Hippocampal formation (tissue), 2 donors: ENCODE data around the gene COL18A1.
"Not testable (repeated sequence)": the region's sequence is repeated elsewhere in the genome, so short reads cannot be mapped to it uniquely, and the experiment has no call there.

Source experiments
- DNase-seq, 2 donors: peaks; one replicate each; lab custom pipeline; 2025; lab: John Stamatoyannopoulos, UW

Gene COL18A1

GRCh38 chr21:45427331-45428271 lies 22.6 kb downstream of the COL18A1 start:
- no peak for DNase-seq

GRCh38 chr21:45428534-45428933 lies 23.6 kb downstream of the COL18A1 start:
- no peak for DNase-seq

- no peak for DNase-seq
Observed at GRCh38 chr21:45429221-45430175, 24.5 kb downstream of the COL18A1 start.

DNA sequence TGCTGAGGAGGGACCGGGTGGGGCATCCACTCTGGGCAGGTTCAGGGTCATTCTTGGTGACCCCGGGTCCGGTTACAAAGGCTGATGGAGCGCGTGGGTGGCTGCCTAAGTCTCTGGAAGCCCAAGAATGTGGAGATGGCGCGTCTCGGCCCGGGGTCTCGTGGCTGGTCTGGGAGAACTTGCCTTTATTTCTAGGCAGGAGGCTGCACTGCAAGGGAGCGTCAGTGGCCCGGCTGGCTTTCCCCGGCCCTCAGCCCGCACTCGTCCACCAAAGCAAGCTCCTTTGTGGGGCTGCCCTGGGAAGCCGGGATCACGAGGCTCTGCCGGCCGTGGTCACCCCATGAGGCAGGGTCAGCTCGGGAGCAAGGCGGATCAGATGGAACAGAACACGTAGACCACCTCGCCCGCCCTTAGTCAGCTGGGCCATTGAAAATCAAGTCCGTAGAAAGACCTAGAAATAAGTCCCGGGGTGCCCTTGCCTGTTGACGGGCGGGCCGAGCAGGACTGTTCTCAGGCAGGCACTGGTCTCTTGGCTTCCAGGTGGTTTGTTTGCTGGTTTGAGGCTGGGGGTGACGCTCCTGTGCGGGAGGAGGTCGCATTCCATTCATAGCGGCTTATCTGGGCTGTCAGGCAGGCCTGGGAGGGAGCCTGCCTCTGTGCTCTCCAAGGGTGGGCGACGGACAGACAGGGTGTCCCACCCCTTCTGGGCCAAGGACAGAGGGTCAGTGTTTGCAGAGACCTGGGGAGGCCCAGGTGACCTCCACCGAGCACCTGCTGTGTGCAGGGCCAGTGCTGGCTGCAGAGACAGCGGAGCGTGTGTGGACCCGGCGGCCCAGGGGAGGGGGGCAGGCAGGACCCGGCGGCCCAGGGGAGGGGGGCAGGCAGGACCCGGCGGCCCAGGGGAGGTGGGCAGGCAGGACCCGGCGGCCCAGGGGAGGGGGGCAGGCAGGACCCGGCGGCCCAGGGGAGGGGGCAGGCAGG lies 25.8 kb downstream of the COL18A1 start:
- DNase-seq, result no peak

DNA sequence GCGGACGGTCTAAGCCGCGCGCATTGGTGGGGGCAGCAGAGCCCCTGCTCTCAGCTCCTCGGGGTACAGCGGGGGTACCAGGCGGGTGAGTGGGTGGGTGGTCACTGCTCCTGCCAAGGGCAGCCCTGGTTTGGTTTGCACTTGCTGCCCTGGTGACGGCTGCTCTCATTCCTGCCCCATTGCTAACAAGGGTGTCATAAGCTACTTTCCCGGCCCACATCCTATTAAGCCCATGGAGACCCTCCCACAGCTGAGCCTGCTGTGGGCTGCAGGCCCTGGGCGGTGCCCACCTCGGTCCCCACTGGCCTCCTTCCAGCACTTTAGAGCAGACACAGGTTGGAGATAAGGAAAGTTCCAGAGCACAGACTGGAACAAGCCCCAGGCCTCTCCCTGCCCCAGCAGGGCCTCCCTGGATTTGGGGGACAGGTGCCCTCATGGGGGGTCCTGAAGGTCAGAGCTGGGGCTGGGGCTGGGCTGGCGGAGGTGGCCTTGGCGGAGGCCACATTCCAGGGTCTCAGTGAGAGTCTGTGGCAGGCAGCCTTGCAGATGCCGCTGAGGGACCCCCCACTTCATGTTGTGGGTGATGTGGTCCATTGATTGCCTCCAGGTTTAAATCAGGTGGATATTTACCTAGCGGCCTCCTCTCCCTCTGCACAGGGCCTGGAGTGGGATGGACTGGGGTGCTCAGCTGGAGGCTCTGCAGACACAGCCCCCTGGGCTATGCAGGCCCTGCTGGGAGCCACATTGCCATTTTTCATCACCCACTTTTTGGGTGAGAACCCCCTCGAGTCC lies 27.0 kb downstream of the COL18A1 start:
- no peak for DNase-seq

- no peak for DNase-seq
Observed at GRCh38 chr21:45432575-45433255, 27.8 kb downstream of the COL18A1 start.

DNA sequence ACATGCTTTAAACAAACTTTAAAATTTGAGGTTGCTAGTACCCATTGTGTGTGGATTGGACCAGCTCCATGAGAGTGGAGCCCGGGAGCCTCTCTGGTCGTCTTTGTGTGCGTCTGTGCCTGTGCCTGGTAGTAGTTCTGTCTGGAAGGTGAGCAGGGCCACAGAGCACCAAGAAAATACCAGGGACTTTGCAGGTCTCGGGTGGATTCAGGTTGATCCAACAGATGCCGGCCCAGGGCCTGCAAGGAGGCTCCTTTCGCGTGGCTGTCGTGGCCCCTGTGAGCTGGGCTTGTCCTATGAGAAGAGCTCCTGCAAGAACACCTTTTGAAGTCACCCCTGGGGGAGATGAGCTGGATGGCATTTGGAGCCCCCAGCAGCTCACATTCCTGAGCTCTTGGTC lies 28.3 kb downstream of the COL18A1 start:
- DNase-seq, result no peak

DNA sequence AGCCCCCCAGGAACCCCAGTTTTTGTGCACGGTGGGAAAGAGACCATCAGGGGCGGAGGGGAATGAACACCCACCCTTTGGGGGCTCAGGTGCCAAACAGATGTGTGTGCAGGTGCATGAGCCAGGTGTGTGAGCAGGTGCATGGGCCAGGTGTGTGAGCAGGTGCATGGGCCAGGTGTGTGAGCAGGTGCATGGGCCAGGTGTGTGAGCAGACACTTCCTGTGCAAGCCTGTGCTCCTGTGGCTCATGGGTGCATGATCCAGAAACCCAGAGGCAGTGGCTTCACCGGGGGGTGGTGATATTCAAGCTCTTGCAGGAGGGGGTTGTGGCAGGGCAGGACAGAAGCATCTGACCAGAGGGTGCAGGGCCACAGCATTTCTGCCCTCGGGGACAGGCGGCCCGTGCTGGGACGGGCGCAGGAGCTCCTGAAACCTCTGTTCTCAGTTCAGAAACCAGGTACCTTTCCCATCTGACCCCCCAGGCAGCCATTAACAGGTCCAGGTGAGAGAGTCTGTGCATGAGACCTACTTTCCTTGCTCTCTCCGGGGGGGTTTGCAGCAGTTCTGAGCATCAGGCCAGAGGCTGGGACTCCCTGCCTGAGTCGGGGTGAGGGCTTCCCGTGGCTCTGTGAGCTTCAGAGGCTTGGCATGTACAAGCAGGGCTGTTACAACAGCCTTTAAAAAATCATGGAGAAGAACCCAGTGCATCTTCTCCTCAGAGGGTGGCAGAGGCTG lies 29.1 kb downstream of the COL18A1 start:
- no peak for DNase-seq

- DNase-seq, result no peak
Observed at GRCh38 chr21:45434645-45435217, 29.8 kb downstream of the COL18A1 start.

- no peak for DNase-seq
Observed at GRCh38 chr21:45435405-45435981, 30.5 kb downstream of the COL18A1 start.

- DNase-seq, result peak in 1 of 2 donors; percentile 7
Observed at GRCh38 chr21:45436351-45437065, 31.5 kb downstream of the COL18A1 start.

- not testable (repeated sequence) for DNase-seq
Observed at GRCh38 chr21:45437844-45438243, 32.9 kb downstream of the COL18A1 start.

DNA sequence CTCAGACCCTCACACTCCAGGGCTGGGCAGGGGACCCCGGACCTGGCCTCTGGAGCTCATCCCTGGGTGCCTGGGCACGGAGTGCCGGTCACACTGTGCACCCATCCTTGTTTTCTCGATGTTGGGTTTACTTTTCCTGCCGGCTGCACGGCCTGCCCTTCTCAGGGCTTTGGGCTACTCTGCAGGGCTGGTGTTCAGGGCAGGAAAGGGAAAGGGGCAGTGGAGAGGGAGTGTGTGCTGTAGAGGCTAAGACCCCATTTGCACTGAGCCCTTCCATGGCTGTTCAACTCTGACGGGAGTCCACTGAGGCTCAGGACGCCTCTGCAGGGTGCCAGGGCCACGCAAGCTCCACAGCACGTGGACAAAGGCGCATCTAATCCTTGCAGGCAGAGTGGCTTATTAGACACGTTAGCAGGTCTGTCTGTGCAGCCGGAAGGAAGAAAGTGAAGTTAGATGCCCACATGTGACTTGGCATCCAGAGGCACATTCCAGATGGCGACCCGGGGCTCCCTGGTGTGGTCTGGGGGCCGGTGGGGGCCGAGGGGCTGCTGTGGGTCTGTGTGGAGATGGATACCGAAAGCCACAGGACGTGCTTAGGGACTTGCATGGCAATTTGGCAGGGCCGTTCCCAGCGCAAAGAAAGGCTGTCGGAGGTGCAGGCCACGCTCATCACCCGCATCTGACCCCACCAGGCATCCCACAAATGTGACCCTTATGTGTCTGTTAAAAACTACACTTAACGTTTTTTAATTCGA lies 33.6 kb downstream of the COL18A1 start:
- no peak for DNase-seq

DNA sequence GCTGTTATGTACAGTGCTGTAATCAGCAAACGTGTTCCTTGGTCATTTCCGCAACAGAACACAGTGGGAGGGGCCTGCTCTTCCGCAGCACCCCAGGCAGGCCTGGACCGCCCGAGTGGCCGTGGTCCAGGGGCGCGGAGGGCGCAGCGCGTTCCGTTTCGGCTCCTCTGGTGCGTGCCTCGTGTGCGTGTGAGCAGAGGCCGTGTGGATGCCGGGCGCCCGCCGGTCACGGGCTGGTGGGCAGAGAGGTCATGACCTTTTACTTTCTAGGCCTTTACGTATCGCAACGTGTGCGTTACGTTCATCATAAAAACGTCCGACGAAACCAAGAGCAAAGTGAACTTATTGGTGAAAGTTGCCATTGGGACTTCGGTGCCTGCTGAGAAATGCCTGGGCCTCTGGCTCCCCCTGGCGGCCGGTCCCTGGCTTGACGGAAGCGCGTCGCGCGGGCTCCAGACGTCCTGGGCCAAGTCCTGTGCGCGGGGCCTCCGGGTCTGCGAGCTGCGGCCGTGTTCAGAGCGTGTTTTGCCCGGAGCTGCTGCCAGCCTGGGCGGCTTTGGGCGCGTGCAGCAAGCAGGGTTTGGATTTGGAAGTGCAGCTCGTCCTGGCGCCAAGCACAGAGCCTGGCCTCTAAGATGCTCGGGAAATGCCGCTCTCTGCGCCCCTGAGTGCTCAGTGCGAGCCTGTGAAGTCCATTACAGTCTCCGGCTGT lies 34.4 kb downstream of the COL18A1 start:
- DNase-seq, result peak; percentile 62 to 72

DNA sequence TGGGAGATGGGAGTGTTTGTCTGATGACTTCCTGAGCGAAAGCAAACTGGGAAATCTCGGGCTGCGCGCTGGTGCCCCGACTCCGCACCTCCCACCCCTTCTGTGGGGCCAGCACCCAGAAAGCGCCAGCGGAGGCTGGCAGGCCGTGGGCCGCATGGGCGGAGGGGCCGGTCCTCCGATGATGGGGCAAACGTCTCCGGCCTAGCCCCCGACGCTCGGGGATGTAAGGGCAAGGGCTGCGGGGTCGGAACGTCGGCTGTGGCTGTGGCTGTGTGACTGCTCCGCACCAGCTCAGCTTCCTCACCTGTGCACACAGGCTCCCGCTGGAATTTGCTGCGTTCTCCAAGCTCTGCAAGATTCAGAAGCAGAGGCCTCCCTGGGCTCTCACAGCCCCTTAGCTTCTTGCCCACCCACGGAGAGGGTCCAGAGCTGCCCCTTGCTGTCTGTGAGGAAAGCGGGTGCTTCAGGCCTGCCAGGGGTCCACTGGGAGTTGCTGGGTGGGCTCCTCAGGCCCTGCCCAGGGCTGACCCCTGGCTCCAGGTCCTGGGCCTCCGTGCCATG lies 35.0 kb downstream of the COL18A1 start:
- no peak for DNase-seq

DNA sequence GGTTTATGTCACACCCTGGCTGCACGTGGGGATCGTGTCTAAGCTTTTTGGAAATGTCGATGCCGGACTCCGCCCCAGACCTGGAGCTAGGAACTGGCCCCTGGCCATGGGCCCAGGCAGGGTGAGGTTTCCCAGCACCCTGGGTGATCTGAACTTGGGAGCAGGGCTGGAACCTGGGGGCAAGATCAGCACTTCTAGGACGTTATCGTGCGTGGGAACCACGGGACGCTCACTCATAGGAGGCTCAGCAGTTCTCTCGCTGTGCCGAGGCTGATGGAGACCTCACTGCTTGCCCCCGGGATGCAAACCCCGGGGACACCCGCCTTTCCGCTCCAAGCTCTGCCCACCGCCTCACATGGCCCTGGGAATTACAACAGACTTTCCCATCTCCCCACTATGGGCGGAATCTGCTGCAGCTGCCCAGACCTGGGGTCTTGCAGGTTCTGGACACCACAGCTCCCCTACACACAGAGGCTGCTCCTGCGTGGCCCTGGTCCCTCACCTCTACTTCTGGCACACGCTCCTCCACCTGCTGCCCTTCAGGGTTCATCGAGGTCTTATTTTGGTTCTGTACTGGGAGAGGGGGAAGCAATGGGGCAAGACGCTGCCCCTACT lies 35.9 kb downstream of the COL18A1 start:
- no peak for DNase-seq
